Keratinocyte (primary cell): Measurements from ENCODE around the gene CDCA4.

Experiments used
- CTCF ChIP-seq, 3 experiments: IDR thresholded peaks in 1 of 3; conservative IDR thresholded peaks in 1 of 3; optimal IDR thresholded peaks in 1 of 3; 2 replicates in 2 of 3; 3 replicates in 1 of 3; pipeline versions ENCODE3 to v1.5.1; 2011; ENCODE audit warnings: low read length in 3 of 3, mild to moderate bottlenecking in 3 of 3, moderate library complexity in 2 of 3, control low read depth in 1 of 3, inconsistent platforms in 1 of 3; ENCODE audit not compliant: insufficient read depth in 2 of 3; ENCODE audit errors: extremely low read depth in 1 of 3
- EZH2 ChIP-seq: IDR thresholded peaks from one replicate; pipeline ENCODE4 v1.6.1; 2012; ENCODE audit warnings: inconsistent platforms, mild to moderate bottlenecking, low read length, moderate library complexity

- TF ChIP-seq CTCF (optimal IDR thresholded peaks at IDR 0.05 in 1 of 3, IDR thresholded peaks at IDR 0.05 in 1 of 3, conservative IDR thresholded peaks at IDR 0.05 in 1 of 3; ENCODE audit: extremely low read depth in 1 of 3, insufficient read depth in 2 of 3, low read length in 3 of 3) = no peak
- TF ChIP-seq EZH2 = no peak
Measured at GRCh38 chr14:104979758-104980610, 40.9 kb downstream of the CDCA4 start.
